ENCODE results near the gene CASR.

The CASR gene

GRCh38 chr3:122310361-122310760 lies 126.9 kb downstream of the CASR start:
- H3K27ac ChIP-seq (ENCODE audit: low read depth, low read length): no peak overlapping the region
- no peaks in the 10 kb centered on the region for H4K20me1 ChIP-seq (ENCODE audit: low read depth, low read length)
- H3K9me3 ChIP-seq (ENCODE audit: insufficient read depth, low read length): no peaks in the 10 kb centered on the region
- H3K36me3 ChIP-seq (ENCODE audit: low read length): no peaks in the 10 kb centered on the region
- H3K9ac ChIP-seq (ENCODE audit: low read length): no peak overlapping the region
- no peaks in the 10 kb centered on the region for H3K9me2 ChIP-seq (replicated peaks; ENCODE audit: insufficient read depth, low read length)
- no peak overlapping the region for H2AFZ ChIP-seq (ENCODE audit: low read depth, low read length, severe bottlenecking)
- H3K4me2 ChIP-seq (ENCODE audit: low read depth, low read length, poor library complexity, severe bottlenecking): no peak overlapping the region
- TF ChIP-seq CTCF (IDR thresholded peaks at IDR 0.05; ENCODE audit: insufficient read depth, low read length, poor library complexity, severe bottlenecking) (no peak), EZH2phosphoT487 (conservative IDR thresholded peaks at IDR 0.05; ENCODE audit: low read length) (no peak)
- H3K79me2 ChIP-seq (ENCODE audit: insufficient read depth, low read length): no peaks in the 10 kb centered on the region
- no peak overlapping the region for H3K4me3 ChIP-seq (ENCODE audit: insufficient read depth, low read length, poor library complexity, severe bottlenecking)
- no peaks in the 10 kb centered on the region for H3F3A ChIP-seq (ENCODE audit: insufficient read depth)
- no peaks in the 10 kb centered on the region for H3K27me3 ChIP-seq (ENCODE audit: low read length)

DNA sequence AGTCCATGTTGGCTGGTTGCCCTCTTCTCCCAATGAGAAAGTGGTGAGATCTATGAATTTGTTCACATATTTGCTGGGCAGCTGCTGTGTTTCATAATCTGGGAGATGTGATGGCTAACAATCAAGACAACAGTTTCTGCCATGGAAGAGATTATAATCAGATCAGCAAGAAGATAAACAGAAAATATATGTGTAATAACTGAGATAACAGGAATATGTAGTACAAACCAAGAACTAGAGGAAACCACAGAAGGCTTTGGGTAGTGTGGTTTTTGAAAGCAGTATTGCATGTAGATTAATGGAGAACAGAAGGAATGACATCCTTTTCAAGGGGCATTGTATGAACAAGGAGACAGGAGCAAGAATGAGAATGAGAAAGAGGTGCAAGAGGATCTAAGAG lies 129.4 kb downstream of the CASR start:
- Histone ChIP-seq H3K9me3 (ENCODE audit: insufficient read depth, low read length) (no peaks in the 10 kb centered on the region), H3F3A (ENCODE audit: insufficient read depth) (no peaks in the 10 kb centered on the region), H3K9me2 (replicated peaks; ENCODE audit: insufficient read depth, low read length) (no peaks in the 10 kb centered on the region), H3K4me2 (ENCODE audit: low read depth, low read length, poor library complexity, severe bottlenecking) (no peak overlapping the region), H3K27ac (ENCODE audit: low read depth, low read length) (no peak overlapping the region), H3K4me3 (ENCODE audit: insufficient read depth, low read length, poor library complexity, severe bottlenecking) (no peak overlapping the region), H3K27me3 (ENCODE audit: low read length) (no peaks in the 10 kb centered on the region), H3K9ac (ENCODE audit: low read length) (no peak overlapping the region), H3K79me2 (ENCODE audit: insufficient read depth, low read length) (no peaks in the 10 kb centered on the region), H2AFZ (ENCODE audit: low read depth, low read length, severe bottlenecking) (no peak overlapping the region), H3K36me3 (ENCODE audit: low read length) (no peaks in the 10 kb centered on the region), H4K20me1 (ENCODE audit: low read depth, low read length) (no peaks in the 10 kb centered on the region)
- no peak for TF ChIP-seq EZH2phosphoT487 (conservative IDR thresholded peaks at IDR 0.05; ENCODE audit: low read length)
- TF ChIP-seq CTCF (IDR thresholded peaks at IDR 0.05; ENCODE audit: insufficient read depth, low read length, poor library complexity, severe bottlenecking): no peak

GRCh38 chr3:122313281-122313680 lies 129.8 kb downstream of the CASR start:
- H3K79me2 ChIP-seq (ENCODE audit: insufficient read depth, low read length): no peaks in the 10 kb centered on the region
- no peak overlapping the region for H2AFZ ChIP-seq (ENCODE audit: low read depth, low read length, severe bottlenecking)
- H4K20me1 ChIP-seq (ENCODE audit: low read depth, low read length): no peaks in the 10 kb centered on the region
- H3K27me3 ChIP-seq (ENCODE audit: low read length): no peaks in the 10 kb centered on the region
- H3K9ac ChIP-seq (ENCODE audit: low read length): no peak overlapping the region
- no peaks in the 10 kb centered on the region for H3K9me3 ChIP-seq (ENCODE audit: insufficient read depth, low read length)
- no peaks in the 10 kb centered on the region for H3K36me3 ChIP-seq (ENCODE audit: low read length)
- no peaks in the 10 kb centered on the region for H3K9me2 ChIP-seq (replicated peaks; ENCODE audit: insufficient read depth, low read length)
- H3F3A ChIP-seq (ENCODE audit: insufficient read depth): no peaks in the 10 kb centered on the region
- H3K4me2 ChIP-seq (ENCODE audit: low read depth, low read length, poor library complexity, severe bottlenecking): no peak overlapping the region
- H3K4me3 ChIP-seq (ENCODE audit: insufficient read depth, low read length, poor library complexity, severe bottlenecking): no peak overlapping the region
- no peak overlapping the region for H3K27ac ChIP-seq (ENCODE audit: low read depth, low read length)
- no peak for TF ChIP-seq CTCF (IDR thresholded peaks at IDR 0.05; ENCODE audit: insufficient read depth, low read length, poor library complexity, severe bottlenecking)
- TF ChIP-seq EZH2phosphoT487 (conservative IDR thresholded peaks at IDR 0.05; ENCODE audit: low read length): no peak

Data from SU-DHL-6 (cell line).